HepG2 (cell line): ENCODE results near the gene RERG. TPM values are rescaled to one million over a fixed set of nuclear protein-coding genes. Genes with fewer than 3 reads are reported as not detected.

ENCODE experiments used
- ATAC-seq: fragments of 200-7000 bp; cut with Tn5 transposase; 3 replicates; pipeline ENCODE4 v1.9.1; 2020; ENCODE audit warnings: mild to moderate bottlenecking, moderate library complexity
- BruUV-seq: library from RNA; stranded (reverse); fragments of 400-500 nt; replicated peaks from 2 replicates; lab custom pipeline; 2021; lab: Mats Ljungman, UMichigan
- CTCF ChIA-PET: fragments of 300-600 bp; formaldehyde crosslinking; extraction: SDS; loops from one replicate; lab custom pipeline; 2021; ENCODE audit warnings: low total read pairs, inconsistent platforms, low intra/inter-chr PET ratio; lab: Yijun Ruan, JAX
- POLR2A ChIA-PET: fragments of 350-600 bp; sonication (Branson Sonifier 250); formaldehyde crosslinking; loops from one replicate; lab custom pipeline; 2020; ENCODE audit warnings: antibody characterized with exemption, inconsistent platforms; lab: Yijun Ruan, JAX
- DNase-seq: peaks from one replicate; pipeline ENCODE4 v3.0.0-alpha.2; 2015; ENCODE audit warnings: low spot score
- FAIRE-seq: peaks from 3 replicates; lab custom pipeline; 2011; peaks lifted over from hg19 to GRCh38; lab: Jason Lieb, UNC
- H2AFZ ChIP-seq: one replicate; pipeline ENCODE4 v1.6.1; 2011; ENCODE audit warnings: low read length, inconsistent platforms
- H3K27ac ChIP-seq: fragments of 300-600 bp; 3 replicates; pipeline ENCODE4 v1.8.0; 2011; ENCODE audit warnings: mixed run types, mild to moderate bottlenecking, mixed read lengths, low read length, inconsistent platforms; ENCODE audit not compliant: insufficient read depth; ENCODE audit errors: extremely low read length
- H3K27me3 ChIP-seq, 2 experiments: fragments of 200-600 bp in 1 of 2; 2 replicates in 1 of 2; 3 replicates in 1 of 2; pipeline versions ENCODE4 v1.6.0 to v1.8.0; 2011; ENCODE audit warnings: low read length in 2 of 2, mild to moderate bottlenecking in 2 of 2, moderate library complexity in 2 of 2, inconsistent platforms in 1 of 2; ENCODE audit not compliant: insufficient read depth in 2 of 2, control insufficient read depth in 1 of 2
- H3K36me3 ChIP-seq, 2 experiments: fragments of 200-600 bp in 1 of 2; replicated peaks in 1 of 2; 2 replicates in 1 of 2; 3 replicates in 1 of 2; pipeline versions ENCODE4 v1.5.1 to v1.8.0; 2011; ENCODE audit warnings: low read length in 2 of 2, inconsistent platforms in 1 of 2; ENCODE audit not compliant: insufficient read depth in 2 of 2, control insufficient read depth in 1 of 2
- H3K4me1 ChIP-seq: 2 replicates; pipeline ENCODE4 v1.5.1; 2012; ENCODE audit warnings: low read length, inconsistent platforms; ENCODE audit not compliant: insufficient read depth
- H3K4me2 ChIP-seq: 2 replicates; pipeline ENCODE4 v1.6.0; 2011; ENCODE audit warnings: low read depth, low read length, inconsistent platforms
- H3K4me3 ChIP-seq, 3 experiments: fragments of 200-600 bp in 1 of 3; sonication (generic), shearing (Covaris generic) in 1 of 3; replicated peaks in 1 of 3; 2 replicates each; pipeline ENCODE4 v1.5.1; 2011 to 2016; ENCODE audit warnings: low read length in 3 of 3, inconsistent platforms in 2 of 3, low read depth in 2 of 3, mild to moderate bottlenecking in 2 of 3, control low read depth in 1 of 3, mixed read lengths in 1 of 3; ENCODE audit not compliant: insufficient read depth in 1 of 3
- H3K79me2 ChIP-seq: one replicate; pipeline ENCODE4 v1.6.1; 2011; ENCODE audit warnings: low read length, inconsistent platforms; ENCODE audit not compliant: insufficient read depth
- H3K9ac ChIP-seq: 2 replicates; pipeline ENCODE4 v1.6.0; 2011; ENCODE audit warnings: mild to moderate bottlenecking, low read depth, low read length, inconsistent platforms; ENCODE audit not compliant: insufficient read depth
- H3K9me3 ChIP-seq: 2 replicates; pipeline ENCODE4 v1.5.1; 2012; ENCODE audit warnings: mild to moderate bottlenecking, low read length
- H4K20me1 ChIP-seq: 2 replicates; pipeline ENCODE4 v1.6.0; 2011; ENCODE audit warnings: inconsistent platforms, mild to moderate bottlenecking, low read length, moderate library complexity; ENCODE audit not compliant: insufficient read depth
- ADNP ChIP-seq: sonication (generic); formaldehyde crosslinking; IDR thresholded peaks from 2 replicates; pipeline ENCODE4 v1.4.0; 2020; ENCODE audit warnings: missing genetic modification reagents
- DNMT3B ChIP-seq: conservative IDR thresholded peaks from 2 replicates; pipeline ENCODE4 v1.6.1; 2016; ENCODE audit warnings: missing biosample characterization, control low read depth
- NFYC ChIP-seq: IDR thresholded peaks from 2 replicates; pipeline ENCODE4 v1.6.1; 2016; ENCODE audit warnings: missing genetic modification reagents, missing compliant biosample characterization
- SMAD9 ChIP-seq: sonication (generic); formaldehyde crosslinking; IDR thresholded peaks from 2 replicates; pipeline ENCODE4 v1.5.1; 2020; ENCODE audit warnings: mild to moderate bottlenecking, missing genetic modification reagents
- USF2 ChIP-seq, 2 experiments: sonication (generic) in 1 of 2; formaldehyde crosslinking in 1 of 2; IDR thresholded peaks; 2 replicates each; pipeline versions ENCODE4 v1.5.1 to v1.6.1; 2011 to 2020; ENCODE audit warnings: borderline replicate concordance in 1 of 2, low read depth in 1 of 2, low read length in 1 of 2, mild to moderate bottlenecking in 1 of 2, missing genetic modification reagents in 1 of 2, moderate library complexity in 1 of 2
- YY1 ChIP-seq: IDR thresholded peaks from 2 replicates; pipeline ENCODE4 v1.6.1; 2011; ENCODE audit warnings: low read length, low read depth, moderate library complexity, mild to moderate bottlenecking; ENCODE audit not compliant: insufficient read depth, insufficient replicate concordance
- ZNF275 ChIP-seq: sonication (generic); formaldehyde crosslinking; IDR thresholded peaks from 2 replicates; pipeline ENCODE4 v1.8.0; 2022; ENCODE audit warnings: missing genetic modification reagents, mild to moderate bottlenecking, inconsistent platforms, borderline replicate concordance
- ZNF383 ChIP-seq: sonication (generic); formaldehyde crosslinking; IDR thresholded peaks from 2 replicates; pipeline ENCODE4 v1.4.0; 2020; ENCODE audit warnings: missing genetic modification reagents, mild to moderate bottlenecking, borderline replicate concordance
- WGBS: methylation state at CpG from one replicate; pipeline ENCODE4 v1.1.6; 2017; ENCODE audit warnings: low lambda C conversion rate; 5-methylcytosine and 5-hydroxymethylcytosine counted together
- in situ Hi-C: cut with HindIII; loops from 2 replicates; pipeline ENCODE4 v1.10.0; 2017; ENCODE audit warnings: low pct_unique_long_range_greater_than_20kb; ENCODE audit not compliant: extremely low pct_ligation_motif_present
- intact Hi-C: fragments of 100-400 bp; cut with micrococcal nuclease; formaldehyde crosslinking; loops from one replicate; pipeline ENCODE4 v1.10.0; 2022; ENCODE audit not compliant: unreplicated experiment
- polyA plus RNA-seq, 8 experiments: library from polyadenylated mRNA; depleted of rRNA in 3 of 8; stranded (reverse) in 7 of 8; unstranded in 1 of 8; fragments of >200 nt; fragmentation: Illumina TruSeq in 4 of 8; extraction: Trizol in 4 of 8; gene quantifications; 2 replicates each; pipeline versions ENCODE4 v1.2.1 to v1.2.3, GENCODE V29; 2011 to 2016; ENCODE audit warnings: low read depth in 4 of 8, missing spikeins in 1 of 8, mixed read lengths in 1 of 8; ENCODE audit not compliant: insufficient read depth in 1 of 8
- total RNA-seq, 5 experiments: library from RNA; depleted of rRNA; stranded (reverse); fragments of >200 nt; fragmentation: Illumina TruSeq; extraction: Trizol; gene quantifications; 2 replicates each; pipeline ENCODE4 v1.2.3, GENCODE V29; 2016; ENCODE audit warnings: low read depth in 1 of 5

The RERG gene
- total and polyA plus RNA-seq, 2 of the 13 experiments (the other 11 are each of a cell fraction or from before 2014, with no cell fraction given) = not detected

GRCh38 chr12:15208871-15209656, 12.2 kb downstream of the RERG start:
- no peak for TF ChIP-seq ZNF275 (CRISPR knock-in tag)
- TF ChIP-seq YY1 = no peak
- TF ChIP-seq ADNP (CRISPR knock-in tag) = no peak
- no peak for TF ChIP-seq SMAD9 (CRISPR knock-in tag)
- TF ChIP-seq DNMT3B (CRISPR knock-in tag) = no peak
- TF ChIP-seq USF2 (IDR thresholded peaks at IDR 0.05; ENCODE audit: low read depth, low read length) = no peak
- no peak for TF ChIP-seq USF2 (CRISPR knock-in tag; IDR thresholded peaks at IDR 0.05; ENCODE audit: borderline replicate concordance)
- no peak for TF ChIP-seq NFYC (CRISPR knock-in tag)
- TF ChIP-seq ZNF383 (CRISPR knock-in tag) = no peak
- Histone ChIP-seq H3K4me2 (no peak overlapping the region), H3K27ac (no peak overlapping the region), H3K79me2 (no peaks in the 10 kb centered on the region), H3K4me3 (no peak overlapping the region), H3K4me1 (no peaks in the 10 kb centered on the region), H2AFZ (no peak overlapping the region), H3K9me3 (no peaks in the 10 kb centered on the region), H3K27me3 (no peaks in the 10 kb centered on the region), H3K36me3 (no peaks in the 10 kb centered on the region), H4K20me1 (no peaks in the 10 kb centered on the region), H3K9ac (no peak overlapping the region)
- no TSS peak for BruUV-seq
- POLR2A ChIA-PET = no interaction called here
- FAIRE-seq (no peak), ATAC-seq (no peak), DNase-seq (no peak)
- in situ Hi-C loops (loop anchor here (25.0 kb wide), 1 partner anchor 472 kb away; no protein-coding TSS in a partner anchor), intact Hi-C loops (no loop called here)
- WGBS = 8% methylated on average over 7 of the region's 7 CpGs
- CTCF ChIA-PET = no interaction called here
